HG02678 (cell line): ENCODE data around the gene METTL26.

Experiments used
- ATAC-seq: cut with Tn5 transposase; IDR thresholded peaks from one replicate; pipeline ENCODE4 v1.9.1; 2021; ENCODE audit warnings: mild to moderate bottlenecking, moderate library complexity; ENCODE audit not compliant: unreplicated experiment

METTL26 gene

GRCh38 chr16:675884-676564, 39.9 kb upstream of the METTL26 start:
- ATAC-seq = no peak

- no peak for ATAC-seq
These were observed 39.1 kb upstream of the METTL26 start, which contains the start of gene RHBDL1 for GRCh38 chr16:674968-675883. Gene RHBDL1 (plus strand): TSS chr16:675671. CDS start chr16:675791, 120 bp downstream.

- ATAC-seq = no peak
These were observed 38.2 kb upstream of the METTL26 start for GRCh38 chr16:674214-674881.

GRCh38 chr16:673399-673991, 37.4 kb upstream of the METTL26 start:
- ATAC-seq = no peak

GRCh38 chr16:672851-673250, 36.7 kb upstream of the METTL26 start:
- no peak for ATAC-seq

GRCh38 chr16:672371-672770, 36.3 kb upstream of the METTL26 start:
- ATAC-seq = no peak

- ATAC-seq = no peak
These were observed 35.4 kb upstream of the METTL26 start for GRCh38 chr16:671353-672131.

GRCh38 chr16:670485-671352, 34.6 kb upstream of the METTL26 start:
- no peak for ATAC-seq

- no peak for ATAC-seq
These were observed 33.6 kb upstream of the METTL26 start for GRCh38 chr16:669666-670065.

- ATAC-seq = no peak
These were observed 32.5 kb upstream of the METTL26 start for GRCh38 chr16:668519-669171.

- ATAC-seq = peak; percentile 82
These were observed 31.8 kb upstream of the METTL26 start, which contains the start of gene RHOT2 for GRCh38 chr16:667780-668518. Gene RHOT2 (plus strand): TSS chr16:668132. CDS start chr16:668200, 68 bp downstream.

GRCh38 chr16:667113-667779, 31.1 kb upstream of the METTL26 start:
- no peak for ATAC-seq

- ATAC-seq = no peak
These were observed 30.5 kb upstream of the METTL26 start for GRCh38 chr16:666572-666971.

GRCh38 chr16:662597-662996, 26.5 kb upstream of the METTL26 start:
- ATAC-seq = no peak

- no peak for ATAC-seq
These were observed 26.0 kb upstream of the METTL26 start for GRCh38 chr16:662095-662494.

- ATAC-seq = no peak
These were observed 25.2 kb upstream of the METTL26 start for GRCh38 chr16:661184-661821.
